Activated naive CD4-positive, alpha-beta T cell (primary cell): Measurements from ENCODE around the gene OR6N1.

Experiments
- DNase-seq, 4 experiments: peaks; one replicate each; lab custom pipeline; 2025; lab: John Stamatoyannopoulos, UW

The OR6N1 gene

GRCh38 chr1:158771950-158772866 lies at the start of gene OR6N1:
Gene OR6N1, minus strand, starts transcription at chr1:158772195. Its CDS starts 5,513 bp downstream, at chr1:158766682.
- no peak for DNase-seq

DNA sequence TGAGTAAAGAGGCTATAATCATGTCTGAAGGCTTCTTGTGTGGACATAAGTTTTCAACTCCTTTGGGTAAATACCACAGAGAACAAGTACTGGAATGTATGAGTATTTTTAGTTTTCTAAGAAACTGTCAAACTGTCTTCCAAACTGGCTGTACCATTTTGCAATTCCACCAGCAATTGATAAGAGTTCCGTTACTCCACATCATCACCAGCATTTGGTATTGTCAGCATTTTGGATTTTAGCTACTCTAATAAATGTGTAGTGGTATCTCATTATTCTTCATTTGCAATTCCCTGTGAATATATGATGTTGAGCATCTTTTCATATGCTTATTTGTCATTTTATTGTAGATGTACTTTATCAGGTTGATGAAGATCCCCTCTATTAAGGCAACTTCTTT lies 49.7 kb upstream of the OR6N1 start:
- no peak for DNase-seq

DNA sequence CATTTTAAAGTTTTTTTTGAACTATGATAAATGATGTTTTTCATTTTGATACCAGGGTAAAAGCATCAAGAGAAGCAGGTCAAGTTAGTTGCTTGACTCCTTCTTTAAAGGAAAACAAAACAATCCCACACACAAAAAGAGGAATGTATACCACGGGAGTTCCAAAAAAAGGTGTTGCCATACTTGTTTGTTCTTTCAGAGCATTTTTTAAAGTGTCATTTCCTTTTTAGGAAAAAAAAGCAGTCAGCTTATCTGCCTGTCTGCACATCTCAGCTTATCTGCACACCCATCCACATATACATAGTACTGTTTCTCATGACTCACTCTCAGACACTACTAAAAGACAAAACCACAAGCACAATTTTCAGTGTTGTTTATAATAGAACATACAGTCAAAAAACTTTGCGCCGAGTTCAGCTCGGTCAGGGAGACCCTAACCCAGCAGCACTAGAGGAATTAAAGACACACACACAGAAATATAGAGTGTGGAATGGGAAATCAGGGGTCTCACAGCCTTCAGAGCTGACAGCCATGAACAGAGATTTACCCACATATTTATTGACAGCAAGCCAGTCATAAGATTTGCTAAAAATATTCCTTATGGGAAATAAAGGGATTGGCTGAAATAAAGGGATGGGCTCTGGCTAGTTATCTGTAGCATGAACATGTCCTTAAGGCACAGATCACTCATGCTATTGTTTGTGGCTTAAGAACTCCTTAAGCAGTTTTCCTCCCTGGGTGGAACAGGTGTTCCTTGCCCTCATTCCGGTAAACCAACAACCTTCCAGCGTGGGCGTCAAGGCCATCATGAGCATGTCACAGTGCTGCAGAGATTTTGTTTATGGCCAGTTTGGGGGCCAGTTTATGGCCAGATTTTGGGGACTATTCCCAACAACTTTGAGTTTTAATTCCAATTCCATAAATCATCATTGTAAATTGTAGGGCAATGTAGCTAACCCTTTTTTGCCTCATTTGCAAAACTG lies 47.8 kb upstream of the OR6N1 start:
- no peak for DNase-seq

DNA sequence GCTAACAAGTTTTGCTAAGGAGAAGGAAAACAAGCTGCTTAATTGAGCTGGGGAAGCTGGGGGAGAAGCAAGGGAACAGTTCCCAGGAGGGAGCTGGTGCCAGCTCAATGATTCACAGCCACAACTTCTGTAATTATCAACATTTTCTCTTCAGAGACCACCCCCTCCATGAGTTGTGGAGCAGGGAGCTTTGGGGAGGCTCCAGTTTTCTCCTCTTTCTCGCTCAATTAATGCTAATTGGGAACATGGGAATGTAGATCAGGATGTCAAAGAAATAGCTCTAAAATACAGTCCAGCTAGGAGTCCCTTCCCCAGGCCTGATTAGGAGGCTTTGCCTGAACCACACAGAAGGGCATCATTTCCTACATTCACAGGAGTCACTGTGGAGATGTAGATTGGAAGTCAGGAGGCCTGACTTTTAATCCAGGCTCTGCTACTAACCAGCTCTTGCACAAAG lies 47.0 kb upstream of the OR6N1 start:
- DNase-seq, result no peak

GRCh38 chr1:158818560-158818959 lies 46.6 kb upstream of the OR6N1 start:
- no peak for DNase-seq

DNA sequence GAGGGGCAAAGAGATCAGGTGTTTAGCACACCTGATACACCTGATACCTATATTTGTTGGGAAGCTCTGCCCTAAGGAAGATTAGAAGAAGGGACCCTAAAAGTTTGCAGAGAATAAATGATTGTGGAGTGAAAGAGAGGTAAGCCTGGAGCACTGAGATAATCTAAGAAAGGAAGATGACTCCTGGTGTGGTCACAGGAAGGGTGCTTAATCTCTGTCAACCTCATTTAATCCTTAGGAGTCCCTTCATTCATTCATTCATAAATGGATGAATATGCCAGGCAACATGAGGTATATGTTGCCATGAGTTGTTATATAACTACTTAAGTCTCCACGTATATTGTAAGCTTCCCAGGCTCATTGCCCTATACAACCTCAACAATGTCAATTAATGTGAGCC lies 43.0 kb upstream of the OR6N1 start:
- DNase-seq, result no peak

DNA sequence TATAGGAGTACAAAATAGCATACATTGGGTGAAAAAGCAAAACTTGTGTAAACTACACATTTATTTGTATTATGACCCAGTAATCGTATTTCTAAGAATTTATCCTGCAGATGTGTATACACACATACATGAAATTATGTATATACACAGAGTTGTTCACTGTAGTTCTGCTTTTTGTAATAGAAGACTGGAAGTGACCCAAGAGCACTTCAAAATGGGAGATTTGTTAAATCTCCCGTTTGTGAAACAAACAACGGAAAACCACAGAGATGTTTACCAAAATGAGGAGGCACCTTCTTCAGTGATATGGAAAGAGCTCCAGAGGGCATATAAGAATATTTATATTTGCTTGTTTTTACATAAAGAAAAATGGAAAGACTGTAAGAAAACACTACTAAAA lies 41.2 kb upstream of the OR6N1 start:
- DNase-seq, result no peak

DNA sequence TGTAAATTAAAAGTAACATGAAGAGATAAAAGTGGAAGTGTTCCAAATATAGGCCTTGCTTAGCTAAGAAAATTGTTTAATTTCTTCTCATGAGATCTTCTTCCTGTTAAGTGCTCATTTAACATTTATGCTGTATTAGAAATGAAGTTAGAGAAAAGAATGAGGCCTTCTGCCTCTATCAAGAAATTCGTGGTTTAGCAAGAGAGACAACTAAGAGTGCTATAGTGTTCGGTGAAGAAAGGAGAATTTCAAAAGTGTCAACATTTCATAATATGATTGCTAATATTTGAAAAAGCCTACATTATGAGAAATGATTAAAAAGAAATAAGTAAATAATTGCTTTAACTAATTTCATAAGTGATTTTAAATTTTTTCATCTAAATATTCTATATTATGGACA lies 40.3 kb upstream of the OR6N1 start:
- no peak for DNase-seq

GRCh38 chr1:158810311-158810710 lies 38.3 kb upstream of the OR6N1 start:
- no peak for DNase-seq

DNA sequence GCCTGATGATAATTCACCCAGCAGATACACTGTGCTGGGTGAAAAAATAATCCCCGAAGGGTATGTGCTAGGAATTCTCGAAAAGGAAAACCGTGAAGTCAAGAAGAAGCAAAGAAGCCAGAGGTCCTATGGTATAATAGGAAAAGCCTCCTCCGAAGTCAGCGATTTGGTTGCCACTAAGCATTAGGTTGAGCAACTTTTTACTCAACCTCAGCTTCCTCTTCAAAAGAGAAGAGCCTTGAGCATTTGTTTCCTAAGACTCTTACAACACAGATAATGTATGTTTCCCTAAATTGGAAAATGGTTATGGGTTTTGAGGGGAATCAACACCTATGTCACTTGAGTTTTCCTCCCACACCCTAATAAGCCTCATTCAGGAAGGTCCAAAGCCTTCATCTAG lies 37.9 kb upstream of the OR6N1 start:
- DNase-seq, result no peak

DNA sequence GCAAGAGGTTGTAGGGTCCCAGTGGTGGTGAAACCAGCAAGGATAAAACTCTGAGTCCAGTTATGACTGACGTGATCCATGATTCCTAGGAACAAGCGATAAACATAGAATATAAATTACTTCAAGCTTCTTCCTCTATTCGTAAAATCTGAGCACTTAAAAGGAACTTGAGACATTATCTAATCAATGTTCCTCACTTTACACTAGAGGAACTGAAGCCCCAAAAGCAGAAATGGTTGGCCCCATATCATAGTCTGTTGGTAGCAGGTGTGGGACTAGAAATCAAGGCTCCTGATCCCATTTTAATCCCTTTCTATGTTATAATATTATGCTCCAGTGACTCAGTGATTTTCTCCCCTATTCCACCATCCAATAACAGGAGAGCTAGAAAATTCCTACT lies 37.3 kb upstream of the OR6N1 start:
- no peak for DNase-seq

DNA sequence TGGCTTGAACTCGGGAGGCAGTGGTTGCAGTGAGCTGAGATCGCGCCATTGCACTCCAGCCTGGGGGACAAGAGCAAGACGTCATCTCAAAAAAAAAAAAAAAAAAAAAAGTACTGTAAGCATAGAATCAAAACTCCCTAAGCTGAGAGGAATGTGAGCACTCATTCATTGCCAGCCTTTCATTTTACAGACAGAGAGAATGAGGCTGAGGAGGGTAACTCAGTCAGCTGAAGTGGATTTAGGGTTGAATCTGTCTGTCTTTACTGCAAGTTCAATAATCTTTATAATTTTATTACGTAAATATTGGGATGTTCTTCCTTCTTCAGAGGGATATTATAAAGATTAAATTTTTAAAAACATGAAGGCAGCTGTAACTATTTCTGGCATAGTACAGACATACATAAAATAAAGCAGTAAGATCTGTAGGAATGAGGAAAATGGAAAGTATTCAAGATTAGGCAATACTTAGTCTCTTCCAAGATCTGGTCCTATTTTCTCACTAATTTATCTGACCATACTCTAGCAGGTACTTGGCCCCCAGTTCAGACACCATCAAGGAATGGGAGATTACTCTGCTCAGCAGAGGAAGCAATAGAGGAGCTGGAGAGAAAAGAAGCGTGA lies 35.0 kb upstream of the OR6N1 start:
- DNase-seq, result no peak

GRCh38 chr1:158803678-158804077 lies 31.7 kb upstream of the OR6N1 start:
- DNase-seq, result no peak

DNA sequence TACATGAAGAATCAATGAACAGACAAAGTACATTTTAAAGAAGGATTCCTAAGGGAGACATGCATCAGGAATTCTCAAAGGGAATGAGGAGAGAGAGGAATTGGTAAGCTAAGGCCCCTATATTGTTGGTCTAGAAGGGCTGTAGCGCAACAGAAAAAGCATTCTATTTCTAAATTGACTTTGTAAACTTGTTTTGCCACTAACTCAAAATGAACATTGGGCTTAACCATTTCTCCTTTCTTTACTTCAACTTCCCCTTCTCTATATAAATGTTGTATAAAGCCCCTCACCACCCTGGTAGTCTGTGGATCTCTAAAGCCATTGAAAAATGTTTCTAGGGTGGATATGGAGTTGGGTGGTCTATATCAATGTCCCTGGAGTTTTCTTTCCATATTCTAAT lies 29.4 kb upstream of the OR6N1 start:
- no peak for DNase-seq

DNA sequence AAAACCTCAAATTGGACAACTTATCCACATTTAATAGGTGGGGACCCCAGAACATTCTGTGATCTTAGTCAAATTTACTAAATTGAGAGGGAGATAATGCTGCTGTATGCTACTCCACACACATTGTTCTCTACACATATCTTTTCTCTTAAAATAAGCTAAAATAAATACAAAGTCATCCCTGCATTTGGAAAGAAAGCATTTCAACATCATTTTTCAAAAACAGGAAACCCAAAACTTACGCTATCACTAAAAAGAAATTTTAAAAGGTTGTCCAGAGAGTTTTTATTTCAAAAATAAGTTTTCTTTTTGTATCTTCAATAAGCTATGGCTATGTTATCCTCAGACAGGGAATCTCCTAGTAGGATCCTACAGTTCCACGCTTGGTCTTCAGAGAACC lies 28.5 kb upstream of the OR6N1 start:
- no peak for DNase-seq

DNA sequence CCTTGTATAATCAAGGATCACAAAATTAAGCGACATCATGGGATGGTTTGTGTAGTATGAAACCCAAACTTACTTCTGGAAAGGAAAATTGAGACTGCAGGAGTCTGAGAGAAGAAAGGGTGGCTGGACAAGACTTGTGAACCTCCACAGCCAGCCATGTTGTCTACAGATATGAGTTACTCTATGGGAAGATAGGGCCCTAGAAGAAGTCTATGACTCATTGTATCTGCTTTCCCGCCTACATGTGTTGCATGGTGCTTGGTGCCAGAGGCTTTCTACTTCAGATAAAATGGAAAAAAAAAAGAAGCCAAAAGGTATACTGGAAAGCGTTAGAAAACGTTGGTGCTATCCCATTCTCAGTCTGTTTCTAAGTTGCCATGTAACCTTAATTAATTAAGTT lies 27.7 kb upstream of the OR6N1 start:
- no peak for DNase-seq

- no peak for DNase-seq
Observed at GRCh38 chr1:158798531-158798930, 26.5 kb upstream of the OR6N1 start.

- DNase-seq, result no peak
Observed at GRCh38 chr1:158794247-158794646, 22.3 kb upstream of the OR6N1 start.

GRCh38 chr1:158793604-158794003 lies 21.6 kb upstream of the OR6N1 start:
- no peak for DNase-seq

GRCh38 chr1:158781104-158781503 lies 9.1 kb upstream of the OR6N1 start, which contains the start of gene OR6N2:
Gene OR6N2, minus strand, starts transcription at chr1:158781204. Its CDS starts 3,569 bp downstream, at chr1:158777635.
- no peak for DNase-seq

- DNase-seq, result no peak
Observed at GRCh38 chr1:158754420-158754819, 17.6 kb downstream of the OR6N1 start, which contains the start of gene OR6K6. Gene OR6K6, plus strand, starts transcription at chr1:158754720. Its CDS starts 168 bp downstream, at chr1:158754888.

GRCh38 chr1:158752155-158752712 lies 19.8 kb downstream of the OR6N1 start:
- no peak for DNase-seq
